H9 (cell line): ENCODE results near the gene GNB1L. TPM values are rescaled to one million over a fixed set of nuclear protein-coding genes. Genes with fewer than 3 reads are reported as not detected.

Source experiments
- DNase-seq: peaks from one replicate; pipeline ENCODE4 v3.0.0-alpha.2; 2017
- H2AFZ ChIP-seq: one replicate; pipeline ENCODE4 v1.6.1; 2013; ENCODE audit warnings: mild to moderate bottlenecking, low read length, control low read depth, moderate library complexity
- H2AK5ac ChIP-seq: 2 replicates; pipeline ENCODE4 v1.6.1; 2013; ENCODE audit warnings: low read length, control low read depth, mixed read lengths; ENCODE audit not compliant: insufficient read length
- H2BK120ac ChIP-seq: one replicate; pipeline ENCODE4 v1.6.1; 2013; ENCODE audit warnings: low read depth, mild to moderate bottlenecking, low read length, control low read depth, inconsistent platforms; ENCODE audit not compliant: poor library complexity, severe bottlenecking
- H2BK12ac ChIP-seq: 2 replicates; pipeline ENCODE4 v1.6.1; 2013; ENCODE audit warnings: low read length, control low read depth, mixed read lengths, low read depth; ENCODE audit not compliant: insufficient read length
- H2BK15ac ChIP-seq: 2 replicates; pipeline ENCODE4 v1.6.1; 2013; ENCODE audit warnings: low read depth, low read length, control low read depth
- H2BK20ac ChIP-seq: one replicate; pipeline ENCODE4 v1.6.1; 2013; ENCODE audit warnings: low read depth, mild to moderate bottlenecking, low read length, control low read depth, inconsistent platforms; ENCODE audit not compliant: poor library complexity, severe bottlenecking
- H2BK5ac ChIP-seq: 2 replicates; pipeline ENCODE4 v1.6.1; 2013; ENCODE audit warnings: low read length, control low read depth, mixed read lengths; ENCODE audit not compliant: insufficient read length
- H3K14ac ChIP-seq: 2 replicates; pipeline ENCODE4 v1.6.1; 2013; ENCODE audit warnings: low read length, control low read depth; ENCODE audit not compliant: insufficient read depth
- H3K18ac ChIP-seq: 2 replicates; pipeline ENCODE4 v1.6.1; 2013; ENCODE audit warnings: low read depth, mild to moderate bottlenecking, mixed read lengths, low read length, control low read depth; ENCODE audit not compliant: insufficient read length
- H3K23ac ChIP-seq: 2 replicates; pipeline ENCODE4 v1.6.1; 2013; ENCODE audit warnings: low read length, control low read depth, mixed read lengths, low read depth; ENCODE audit not compliant: insufficient read length
- H3K23me2 ChIP-seq: 2 replicates; pipeline ENCODE4 v1.6.1; 2013; ENCODE audit warnings: low read depth, mild to moderate bottlenecking, mixed read lengths, low read length, control low read depth; ENCODE audit not compliant: insufficient read length, poor library complexity, severe bottlenecking
- H3K27ac ChIP-seq: 2 replicates; pipeline ENCODE4 v1.5.1; 2013; ENCODE audit warnings: low read length, control low read depth, mixed read lengths, low read depth; ENCODE audit not compliant: insufficient read length
- H3K27me3 ChIP-seq: 2 replicates; pipeline ENCODE4 v1.6.1; 2013; ENCODE audit warnings: low read length, control low read depth, inconsistent platforms; ENCODE audit not compliant: insufficient read depth
- H3K4ac ChIP-seq: 2 replicates; pipeline ENCODE4 v1.6.1; 2013; ENCODE audit warnings: low read depth, mild to moderate bottlenecking, control low read depth, inconsistent platforms, low read length, moderate library complexity
- H3K4me1 ChIP-seq: 2 replicates; pipeline ENCODE4 v1.6.1; 2013; ENCODE audit warnings: low read length, control low read depth, inconsistent platforms; ENCODE audit not compliant: insufficient read depth
- H3K4me2 ChIP-seq: 2 replicates; pipeline ENCODE4 v1.6.1; 2013; ENCODE audit warnings: low read length, control low read depth, mixed read lengths; ENCODE audit not compliant: insufficient read length, insufficient read depth
- H3K56ac ChIP-seq: 2 replicates; pipeline ENCODE4 v1.6.1; 2013; ENCODE audit warnings: low read depth, mild to moderate bottlenecking, mixed read lengths, low read length, control low read depth; ENCODE audit not compliant: insufficient read length
- H3K79me1 ChIP-seq: 2 replicates; pipeline ENCODE4 v1.6.1; 2013; ENCODE audit warnings: low read depth, mild to moderate bottlenecking, moderate library complexity, low read length, control low read depth, inconsistent platforms; ENCODE audit not compliant: insufficient read depth, poor library complexity, severe bottlenecking
- H3K79me2 ChIP-seq: 2 replicates; pipeline ENCODE4 v1.6.1; 2013; ENCODE audit warnings: low read length, control low read depth, inconsistent platforms; ENCODE audit not compliant: insufficient read depth
- H3K9ac ChIP-seq: 2 replicates; pipeline ENCODE4 v1.6.1; 2013; ENCODE audit warnings: low read length, control low read depth, mixed read lengths; ENCODE audit not compliant: insufficient read length; ENCODE audit errors: extremely low read depth
- H3K9me3 ChIP-seq: one replicate; pipeline ENCODE4 v1.6.1; 2013; ENCODE audit warnings: low read depth, low read length, inconsistent platforms; ENCODE audit not compliant: control insufficient read depth
- H3T11ph ChIP-seq: one replicate; pipeline ENCODE4 v1.6.1; 2013; ENCODE audit warnings: mild to moderate bottlenecking, low read length, control low read depth, inconsistent platforms
- H4K20me1 ChIP-seq: one replicate; pipeline ENCODE4 v1.6.1; 2013; ENCODE audit not compliant: control insufficient read depth, insufficient read length, insufficient read depth
- H4K5ac ChIP-seq: 2 replicates; pipeline ENCODE4 v1.6.1; 2013; ENCODE audit warnings: low read depth, mild to moderate bottlenecking, mixed read lengths, low read length, control low read depth; ENCODE audit not compliant: insufficient read length
- H4K8ac ChIP-seq: replicated peaks from 2 replicates; pipeline ENCODE4 v1.6.1; 2013; ENCODE audit warnings: low read length, control low read depth, mixed read lengths, low read depth; ENCODE audit not compliant: insufficient read length
- H4K91ac ChIP-seq: 2 replicates; pipeline ENCODE4 v1.6.1; 2013; ENCODE audit warnings: low read depth, mild to moderate bottlenecking, moderate library complexity, mixed read lengths, low read length, control low read depth; ENCODE audit not compliant: insufficient read length
- H3K27ac Mint-ChIP-seq, 3 experiments: 2 replicates in 2 of 3; 3 replicates in 1 of 3; pipeline ENCODE4 v1.8.0; 2020 to 2021; ENCODE audit warnings: mixed read lengths in 3 of 3, mild to moderate bottlenecking in 1 of 3, moderate library complexity in 1 of 3
- H3K27me3 Mint-ChIP-seq: 2 replicates; pipeline ENCODE4 v1.8.0; 2021; ENCODE audit warnings: low read depth, mild to moderate bottlenecking, moderate library complexity, mixed read lengths
- H3K36me3 Mint-ChIP-seq, 3 experiments: 2 replicates in 2 of 3; 3 replicates in 1 of 3; pipeline ENCODE4 v1.8.0; 2020 to 2021; ENCODE audit warnings: low read depth in 3 of 3, mixed read lengths in 3 of 3; ENCODE audit not compliant: insufficient read depth in 1 of 3
- H3K4me1 Mint-ChIP-seq, 2 experiments: 2 replicates each; pipeline ENCODE4 v1.8.0; 2020; ENCODE audit warnings: mixed read lengths in 2 of 2
- H3K4me3 Mint-ChIP-seq, 2 experiments: 2 replicates in 1 of 2; 3 replicates in 1 of 2; pipeline ENCODE4 v1.8.0; 2020 to 2021; ENCODE audit warnings: mild to moderate bottlenecking in 2 of 2, mixed read lengths in 2 of 2, moderate library complexity in 1 of 2
- H3K9me3 Mint-ChIP-seq, 2 experiments: 2 replicates in 1 of 2; 3 replicates in 1 of 2; pipeline ENCODE4 v1.8.0; 2020; ENCODE audit warnings: mild to moderate bottlenecking in 2 of 2, mixed read lengths in 2 of 2, moderate library complexity in 1 of 2
- CTCF ChIP-seq: fragments of 200-600 bp; sonication (generic); conservative IDR thresholded peaks from 3 replicates; pipeline ENCODE4 v1.8.0; 2021; ENCODE audit warnings: antibody characterized with exemption, mild to moderate bottlenecking
- WGBS: extraction: QIAGEN DNeasy Blood & Tissue Kit; methylation state at CpG from one replicate; pipeline ENCODE4 v1.1.7; 2013; ENCODE audit warnings: missing lambda C conversion rate, low lambda C conversion rate, mixed read lengths; ENCODE audit not compliant: insufficient read length; ENCODE audit errors: extremely low coverage; 5-methylcytosine and 5-hydroxymethylcytosine counted together
- total RNA-seq: library from RNA; stranded (reverse); gene quantifications from 2 replicates; pipeline ENCODE4 v1.2.1, GENCODE V29; 2021

GNB1L gene
- total RNA-seq, 1 experiment from 2014 or later = 22.4 TPM

GRCh38 chr22:19789406-19789805, 65.3 kb downstream of the GNB1L start:
- Histone ChIP-seq H3K23ac (no peak overlapping the region), H2BK5ac (no peak overlapping the region), H3K4me1 (no peaks in the 10 kb centered on the region), H3K56ac (no peak overlapping the region), H3K4ac (no peak overlapping the region), H2BK20ac (no peak overlapping the region), H2AK5ac (no peak overlapping the region), H3K4me2 (no peak overlapping the region), H2BK15ac (no peak overlapping the region), H3K14ac (no peak overlapping the region; the same call in 1 of the 2 replicates), H3K18ac (no peak overlapping the region), H4K8ac (no peak overlapping the region), H3K27ac (no peak overlapping the region), H4K91ac (no peak overlapping the region), H3K23me2 (no peaks in the 10 kb centered on the region), H4K5ac (no peak overlapping the region), H4K20me1 (peaks cover 2% of the 10 kb centered on the region), H2AFZ (no peak overlapping the region), H2BK120ac (no peak overlapping the region), H3K79me2 (no peaks in the 10 kb centered on the region), H3K79me1 (no peaks in the 10 kb centered on the region), H3K9ac (no peak overlapping the region), H2BK12ac (no peak overlapping the region), H3K9me3 (no peaks in the 10 kb centered on the region), H3K27me3 (no peaks in the 10 kb centered on the region), H3T11ph (no peak overlapping the region)
- Mint-ChIP-seq H3K4me1 (no peaks in the 10 kb centered on the region), H3K27me3 (no peaks in the 10 kb centered on the region; the same call in 1 of the 2 replicates), H3K4me3 (no peak overlapping the region), H3K36me3 (peaks cover 0 to 3% (median 0%) of the 10 kb centered on the region in 3 experiments; a peak in 4 of 7 replicates), H3K9me3 (no peaks in the 10 kb centered on the region; a peak in 2 of 5 replicates), H3K27ac (no peak overlapping the region)
- DNase-seq = no peak
- no peak for TF ChIP-seq CTCF
- WGBS = no CpG with 5 or more reads among the region's 16 CpGs
